GM19372 (cell line): ENCODE results near the gene ADH1C.
"Not testable (repeated sequence)": the region's sequence is repeated elsewhere in the genome, so short reads cannot be mapped to it uniquely, and the experiment has no call there.

ENCODE experiments used
- ATAC-seq: cut with Tn5 transposase; IDR thresholded peaks from one replicate; pipeline ENCODE4 v1.9.1; 2021; ENCODE audit warnings: mild to moderate bottlenecking, low read depth, moderate library complexity; ENCODE audit not compliant: unreplicated experiment

ADH1C gene

DNA sequence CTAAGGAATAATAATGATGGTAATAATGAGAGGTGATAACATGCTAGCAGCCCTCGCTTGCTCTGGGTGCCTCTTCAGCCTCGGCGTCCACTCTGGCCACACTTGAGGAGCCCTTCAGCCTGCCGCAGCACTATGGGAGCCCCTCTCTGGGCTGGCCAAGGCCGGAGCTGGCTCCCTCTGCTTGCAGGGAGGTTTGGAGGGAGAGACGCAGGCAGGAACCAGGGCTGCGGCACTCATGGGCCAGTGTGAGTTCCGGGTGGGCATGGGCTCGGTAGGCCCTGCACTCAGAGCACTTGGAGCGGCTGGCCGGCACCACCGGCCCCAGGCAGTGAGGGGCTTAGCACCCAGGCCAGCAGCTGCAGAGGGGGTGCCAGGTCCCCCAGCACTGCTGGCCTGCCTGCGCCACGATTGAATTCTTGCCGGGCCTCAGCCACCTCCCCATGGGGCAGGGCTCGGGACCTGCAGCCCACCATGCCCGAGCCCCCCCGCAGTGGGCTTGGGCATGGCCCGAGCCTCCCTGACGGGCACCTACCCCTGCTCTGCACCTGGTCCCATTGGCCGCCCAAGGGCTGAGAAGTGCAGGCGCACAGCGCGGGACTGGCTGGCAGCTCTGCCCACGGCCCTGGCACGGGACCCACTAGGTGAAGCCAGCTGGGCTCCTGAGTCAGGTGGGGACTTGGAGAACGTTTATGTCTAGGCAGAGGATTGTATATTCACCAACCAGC, 7.1 kb upstream of the ADH1C start:
- no peak for ATAC-seq

DNA sequence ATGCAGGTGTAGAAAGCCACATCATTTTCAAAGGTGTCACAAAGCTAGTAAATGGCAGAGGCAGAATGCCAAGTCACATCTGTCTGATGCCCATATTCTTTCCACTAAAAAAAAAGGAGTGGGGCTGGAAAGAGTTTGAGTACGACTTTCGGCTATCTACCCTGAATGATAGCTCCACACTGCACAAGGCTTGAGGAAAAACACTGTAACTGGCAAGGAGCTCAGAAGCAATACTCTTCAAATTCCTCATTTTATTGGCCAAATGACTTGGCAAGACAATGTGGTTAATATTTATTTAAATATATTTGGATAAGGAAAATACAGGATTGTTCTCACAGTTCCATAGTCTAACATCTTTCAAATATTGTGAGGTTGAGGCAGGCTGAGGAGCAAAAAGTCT, 5.4 kb upstream of the ADH1C start:
- no peak for ATAC-seq

DNA sequence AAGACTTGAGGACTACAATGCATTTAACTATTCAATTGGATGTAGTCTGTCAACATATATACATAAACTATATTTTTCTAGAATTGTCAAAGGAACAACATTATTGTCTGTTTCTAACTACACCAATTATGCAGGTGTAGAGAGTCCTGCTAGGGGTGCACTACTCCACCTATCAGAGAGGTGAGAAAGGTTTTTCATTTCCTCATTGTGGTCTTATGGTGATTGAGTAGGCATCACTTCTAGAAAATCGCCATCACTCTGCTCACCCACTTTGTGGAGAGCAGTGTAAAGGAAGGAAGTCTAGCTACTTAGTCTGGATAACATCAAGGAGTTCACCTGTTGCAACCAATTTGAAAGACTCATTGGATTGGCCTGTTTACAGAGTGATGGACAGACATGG, 4.4 kb upstream of the ADH1C start:
- no peak for ATAC-seq

GRCh38 chr4:99356149-99356548, 3.6 kb upstream of the ADH1C start:
- ATAC-seq, result not testable (repeated sequence)

- ATAC-seq, result no peak
Measured at GRCh38 chr4:99351487-99351886, 1.1 kb downstream of the ADH1C start.

DNA sequence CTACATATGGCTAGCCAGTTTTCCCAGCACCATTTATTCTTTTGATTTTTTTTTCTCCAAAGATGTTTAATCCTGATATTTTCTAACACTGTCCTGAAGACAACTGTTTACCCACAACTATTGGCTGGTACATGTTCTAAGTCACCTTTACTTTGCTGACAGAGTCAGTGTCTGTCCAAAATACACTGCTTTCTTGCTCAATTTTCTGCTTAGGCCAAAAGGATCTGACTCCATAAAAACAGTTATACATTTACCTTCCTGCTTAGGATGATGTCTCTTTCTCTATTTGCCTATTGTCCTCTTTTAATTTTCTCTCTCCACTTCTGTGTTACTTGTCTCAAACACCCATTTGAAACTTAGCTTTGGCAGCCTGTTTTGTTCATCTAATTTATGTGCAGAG, 3.2 kb downstream of the ADH1C start:
- no peak for ATAC-seq

DNA sequence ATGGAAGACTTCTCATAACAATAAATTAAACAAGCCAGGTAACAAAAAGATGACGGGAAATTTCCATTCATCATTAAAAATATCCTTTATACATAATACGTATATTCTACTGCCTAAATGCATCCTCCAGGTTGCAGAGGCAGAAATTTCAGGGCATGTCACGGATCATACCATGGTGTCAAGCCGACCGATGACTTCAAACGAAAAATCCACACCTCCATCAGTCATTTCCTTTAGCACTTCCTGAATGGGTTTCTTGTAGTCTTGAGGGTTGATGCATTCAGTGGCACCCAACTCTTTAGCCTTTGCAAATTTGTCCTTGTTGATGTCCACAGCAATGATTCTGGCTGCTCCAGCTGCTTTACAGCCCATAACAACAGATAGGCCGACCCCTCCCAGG, 9.9 kb downstream of the ADH1C start:
- not testable (repeated sequence) for ATAC-seq

GRCh38 chr4:99341426-99341825, 11.1 kb downstream of the ADH1C start:
- ATAC-seq, result no peak

DNA sequence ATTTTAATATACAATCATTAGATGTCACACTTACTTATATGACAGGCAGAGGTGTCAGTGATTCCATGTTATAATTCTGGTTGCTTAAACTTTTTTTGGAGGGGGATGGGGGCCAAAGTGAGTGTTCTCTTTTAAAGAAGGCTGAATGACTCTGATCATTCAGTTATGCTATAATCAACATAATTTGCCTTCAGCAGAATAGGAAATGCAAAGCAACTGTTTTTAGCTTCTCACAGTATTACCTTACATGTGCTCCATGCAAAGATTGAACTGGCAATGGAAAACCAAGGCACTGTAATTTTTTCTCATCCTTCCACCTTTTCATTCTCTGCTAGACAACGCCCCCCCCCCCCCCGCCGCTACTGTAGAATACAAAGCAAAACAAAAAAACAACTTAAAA, 13.4 kb downstream of the ADH1C start:
- no peak for ATAC-seq

GRCh38 chr4:99336553-99336952, 16.0 kb downstream of the ADH1C start:
- ATAC-seq, result no peak

DNA sequence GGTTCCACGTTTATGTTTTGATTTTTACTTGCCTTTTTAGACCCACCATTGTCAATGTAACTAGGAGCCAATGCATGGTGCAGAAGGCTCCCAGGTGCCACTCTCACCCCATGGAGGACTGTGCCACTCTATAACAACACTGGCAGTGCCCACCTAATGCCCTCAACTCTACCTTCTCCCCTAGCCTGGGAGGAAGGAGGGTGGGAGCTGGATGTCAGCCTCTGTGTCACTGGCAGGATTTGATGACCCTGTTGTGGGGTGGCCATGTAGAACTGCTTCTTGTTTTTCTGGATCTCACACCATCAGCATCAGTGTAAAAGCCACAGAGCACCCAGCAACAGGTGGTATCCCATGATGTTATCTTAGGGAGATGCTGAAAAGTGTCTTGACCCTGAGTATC, 17.7 kb downstream of the ADH1C start:
- ATAC-seq, result no peak

GRCh38 chr4:99330648-99331047, 21.9 kb downstream of the ADH1C start:
- no peak for ATAC-seq

GRCh38 chr4:99329876-99330275, 22.7 kb downstream of the ADH1C start:
- no peak for ATAC-seq

GRCh38 chr4:99324979-99325378, 27.6 kb downstream of the ADH1C start:
- no peak for ATAC-seq

- ATAC-seq, result no peak
Measured at GRCh38 chr4:99324361-99324760, 28.2 kb downstream of the ADH1C start.

DNA sequence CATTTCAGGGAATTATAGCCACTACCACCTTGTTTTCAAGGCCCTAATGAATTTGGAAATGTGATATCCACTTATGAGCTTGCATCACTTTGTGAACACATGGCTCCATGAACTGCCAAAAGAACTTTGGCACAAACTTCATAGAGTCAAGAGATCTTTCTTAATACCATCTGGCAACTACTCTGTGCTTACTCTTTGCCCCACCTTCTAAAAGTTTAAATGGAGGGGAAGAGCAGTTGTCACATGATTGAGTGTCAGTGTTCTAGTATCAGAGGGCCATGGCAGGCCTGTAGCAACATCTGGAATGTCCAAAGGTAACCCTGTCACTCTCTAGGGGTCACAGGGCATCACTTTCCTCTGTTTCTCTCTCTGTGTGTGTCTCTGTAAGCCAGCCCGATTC, 28.8 kb downstream of the ADH1C start:
- ATAC-seq, result no peak

DNA sequence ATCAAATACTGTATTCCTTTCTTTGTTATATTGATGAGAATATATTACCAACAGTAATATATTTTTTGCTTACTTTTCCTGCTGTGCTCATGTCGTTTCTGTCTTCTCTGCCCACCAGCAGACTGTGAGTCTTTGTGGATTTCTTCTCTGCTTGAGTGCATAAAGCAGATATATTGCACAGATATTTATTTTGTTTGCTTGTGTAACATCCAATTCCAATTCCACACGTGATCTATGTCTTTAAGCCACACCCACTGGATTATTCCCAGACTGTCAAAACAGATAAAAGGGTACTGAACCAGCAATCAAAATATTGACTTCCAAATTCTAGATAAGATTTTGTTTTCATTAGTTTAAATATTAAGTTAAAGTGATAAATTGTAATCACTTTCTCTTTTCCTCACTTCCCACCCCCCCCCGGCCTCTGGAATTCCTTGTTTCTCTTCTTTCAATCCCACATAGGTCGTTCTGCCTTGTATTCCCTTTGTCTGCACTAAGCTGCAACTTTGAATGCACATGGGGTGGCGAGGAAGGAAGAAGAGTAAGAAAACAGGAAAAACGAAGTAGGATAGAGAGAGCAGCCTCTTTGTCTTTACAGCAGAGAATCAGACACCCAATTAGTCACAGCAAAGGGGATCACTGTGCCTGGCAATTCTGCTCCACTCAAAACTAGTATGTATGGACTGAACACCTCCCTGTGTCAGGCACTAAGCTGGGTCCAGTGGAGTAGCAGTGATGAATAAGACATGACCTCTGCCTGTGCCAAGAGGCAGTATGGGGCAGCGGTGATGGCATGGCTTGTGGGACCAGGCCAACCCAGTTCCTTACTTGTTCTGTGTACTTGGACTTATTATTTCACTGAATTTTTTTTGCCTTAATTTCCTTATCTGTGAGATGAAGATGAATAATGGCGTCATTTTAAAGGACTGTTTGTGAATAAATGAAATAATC, 31.0 kb downstream of the ADH1C start, which contains the start of gene ADH1B:
ADH1B (minus strand) TSS at position 161 of the 951 bp plus-strand sequence; CDS start at position 91, 70 bp downstream.
- no peak for ATAC-seq

- ATAC-seq, result not testable (repeated sequence)
Measured at GRCh38 chr4:99317811-99318210, 34.7 kb downstream of the ADH1C start.

- ATAC-seq, result no peak
Measured at GRCh38 chr4:99317354-99317753, 35.2 kb downstream of the ADH1C start.

DNA sequence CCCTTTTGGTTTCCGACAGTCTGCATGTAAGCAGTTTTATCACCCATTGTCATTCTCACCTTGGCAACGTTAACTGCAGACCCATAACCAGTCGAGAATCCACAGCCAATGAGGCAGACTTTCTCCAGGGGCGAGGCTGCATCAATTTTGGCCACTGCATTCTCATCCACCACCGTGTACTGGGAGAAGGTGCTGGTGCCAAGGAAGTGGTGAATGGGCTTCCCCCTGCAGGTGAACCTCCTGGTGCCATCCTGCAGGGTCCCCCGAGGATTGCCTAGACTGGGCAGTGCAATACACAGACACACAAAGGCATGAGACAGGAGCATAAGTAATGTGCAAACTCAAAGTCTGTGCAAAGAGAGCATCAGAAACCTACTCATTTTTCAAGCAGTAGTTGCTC, 36.7 kb downstream of the ADH1C start:
- ATAC-seq, result no peak

- ATAC-seq, result no peak
Measured at GRCh38 chr4:99314211-99314610, 38.3 kb downstream of the ADH1C start.

DNA sequence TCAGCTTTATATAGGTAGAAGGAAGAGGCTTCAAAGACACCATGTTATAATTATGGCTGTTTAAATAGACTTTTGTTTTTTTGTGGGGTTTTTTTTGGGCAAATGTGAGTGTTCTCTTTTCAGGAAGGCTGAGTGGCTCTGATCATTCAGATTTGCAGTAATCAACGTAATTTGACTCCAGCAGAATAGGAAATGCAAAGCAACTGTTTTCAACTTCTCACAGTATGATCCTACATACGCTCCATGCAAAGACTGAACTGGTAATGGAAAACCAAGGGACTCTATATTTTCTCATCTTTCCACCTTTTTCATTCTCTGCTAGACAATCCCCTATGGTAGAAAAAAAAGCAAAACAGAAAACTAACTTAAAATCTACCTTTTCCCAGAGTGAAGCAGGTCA, 42.2 kb downstream of the ADH1C start:
- ATAC-seq, result no peak
